Right ventricle myocardium superior (tissue), 1 donor: Measurements from ENCODE around the gene ITGA2B. TPM values are rescaled to one million over a fixed set of nuclear protein-coding genes. Genes with fewer than 3 reads are reported as not detected.
"Not testable (repeated sequence)": the region's sequence is repeated elsewhere in the genome, so short reads cannot be mapped to it uniquely, and the experiment has no call there.

ENCODE experiments used
- ATAC-seq: fragments of 200-7000 bp; cut with Tn5 transposase; one replicate; pipeline ENCODE4 v1.9.1; 2020; ENCODE audit warnings: mild to moderate bottlenecking; ENCODE audit not compliant: poor library complexity
- DNase-seq: peaks from one replicate; pipeline ENCODE4 v3.0.0-alpha.2; 2020
- intact Hi-C: fragments of 100-400 bp; cut with DNase I; formaldehyde crosslinking; loops from one replicate; pipeline ENCODE4 v1.11.2; 2022
- total RNA-seq: library from RNA; stranded (reverse); fragmentation: NEBNext Ultra II Directional; extraction: Animal tissue kit (Norgen Biotek cat#: 25700); gene quantifications from one replicate; pipeline ENCODE4 v1.2.1, GENCODE V29; 2021
- donor health status: DM: no; HTN: yes; CAD: no; lungs with severe emphysema.

The ITGA2B gene
- total RNA-seq, 1 donor from 2014 or later = 0.62 TPM

DNA sequence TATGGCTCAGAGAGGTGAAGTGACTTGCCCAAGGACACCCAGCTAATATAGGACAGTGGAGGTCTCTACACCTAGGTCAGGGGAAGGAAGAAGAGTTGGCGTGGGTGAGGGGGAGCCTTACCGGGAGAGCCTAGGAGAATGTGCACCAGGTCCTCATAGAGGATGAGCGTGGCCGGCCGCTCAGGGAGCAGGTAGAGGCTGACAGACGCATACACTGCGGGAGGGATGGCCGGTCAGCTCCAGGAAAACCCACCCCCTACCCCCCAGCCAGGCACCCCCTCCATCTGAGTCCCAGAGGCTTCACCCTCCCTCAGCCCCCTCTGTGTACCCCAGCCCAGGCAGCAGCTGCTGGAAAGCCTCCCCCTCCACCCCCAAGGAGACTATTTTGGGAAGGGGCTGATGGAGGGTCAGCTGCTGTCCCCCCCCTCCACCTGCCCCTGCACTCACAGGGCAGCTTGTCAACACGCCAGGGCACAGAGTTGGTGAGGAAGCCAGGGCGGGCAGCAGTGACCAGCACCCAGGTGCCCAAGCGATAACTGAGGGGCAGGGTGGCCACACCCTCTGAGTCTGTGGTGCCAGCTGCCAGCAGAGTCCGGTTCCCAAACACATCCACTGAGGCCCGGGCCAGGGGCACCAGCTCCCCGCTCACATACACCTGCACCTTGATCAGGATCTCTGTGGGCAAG, 29.8 kb downstream of the ITGA2B start:
- ATAC-seq (no peak), DNase-seq (no peak)
- intact Hi-C loops = no loop called here

DNA sequence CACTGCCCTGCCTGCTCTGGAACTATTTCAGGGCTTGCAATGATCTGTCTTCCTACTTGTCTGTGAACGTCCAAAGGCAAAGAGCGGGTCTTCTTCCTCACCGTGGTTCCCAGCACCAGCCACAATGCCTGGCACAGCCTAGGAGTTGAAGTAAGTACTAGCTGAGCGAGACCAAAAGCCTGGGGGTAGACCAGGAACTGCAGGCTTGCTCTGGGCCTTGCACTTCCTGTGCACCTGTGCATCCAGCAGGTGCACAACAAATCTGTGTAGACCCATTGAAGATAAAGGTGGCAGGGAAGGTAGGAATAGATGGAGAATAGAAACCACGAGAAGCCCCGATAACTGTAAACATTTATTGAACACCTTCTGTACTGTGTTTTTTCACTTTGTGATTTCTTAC, 30.4 kb downstream of the ITGA2B start:
- no peak for ATAC-seq
- intact Hi-C loops = no loop called here
- no peak for DNase-seq

DNA sequence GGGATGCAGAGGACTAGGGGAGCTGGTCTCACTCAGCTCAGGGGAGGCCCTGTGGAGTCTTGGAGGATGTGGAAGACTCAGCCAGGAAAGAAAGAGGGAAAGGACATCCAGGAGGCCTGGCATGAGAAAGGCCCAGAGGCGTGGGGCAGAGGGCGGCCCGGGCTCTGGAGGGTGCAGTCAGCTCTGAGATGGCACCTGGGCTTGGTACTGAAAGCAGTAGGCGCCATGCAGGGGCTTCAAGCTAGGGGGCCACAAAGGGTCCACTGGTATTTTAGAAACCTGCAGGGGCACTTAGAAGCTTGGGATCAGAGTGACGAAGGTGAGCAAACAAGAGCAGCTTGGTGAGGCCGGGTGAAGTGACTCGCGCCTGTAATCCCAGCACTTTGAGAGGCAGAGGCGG, 31.4 kb downstream of the ITGA2B start:
- no peak for DNase-seq
- intact Hi-C loops = no loop called here
- no peak for ATAC-seq

DNA sequence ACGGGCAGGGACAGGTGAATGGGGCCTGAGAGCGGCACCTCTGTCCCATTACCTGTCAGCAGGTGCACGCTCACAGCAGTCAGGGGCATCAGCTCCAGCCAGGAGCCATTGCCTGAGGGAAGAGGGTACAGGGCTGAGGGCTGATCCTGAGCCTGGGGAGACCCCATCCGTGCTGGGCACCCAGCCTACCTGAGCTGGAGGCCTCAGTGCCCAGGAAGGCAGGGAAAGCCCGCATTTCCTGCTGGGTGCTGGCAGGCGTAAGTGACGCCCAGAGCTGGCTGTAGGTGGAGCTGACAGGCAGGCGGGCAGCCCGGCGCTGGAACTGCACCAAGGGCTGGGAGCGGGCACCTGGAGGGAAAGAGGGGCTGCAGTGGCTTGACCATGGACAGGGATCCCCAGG, 33.2 kb downstream of the ITGA2B start:
- DNase-seq (no peak), ATAC-seq (no peak)
- intact Hi-C loops = no loop called here

DNA sequence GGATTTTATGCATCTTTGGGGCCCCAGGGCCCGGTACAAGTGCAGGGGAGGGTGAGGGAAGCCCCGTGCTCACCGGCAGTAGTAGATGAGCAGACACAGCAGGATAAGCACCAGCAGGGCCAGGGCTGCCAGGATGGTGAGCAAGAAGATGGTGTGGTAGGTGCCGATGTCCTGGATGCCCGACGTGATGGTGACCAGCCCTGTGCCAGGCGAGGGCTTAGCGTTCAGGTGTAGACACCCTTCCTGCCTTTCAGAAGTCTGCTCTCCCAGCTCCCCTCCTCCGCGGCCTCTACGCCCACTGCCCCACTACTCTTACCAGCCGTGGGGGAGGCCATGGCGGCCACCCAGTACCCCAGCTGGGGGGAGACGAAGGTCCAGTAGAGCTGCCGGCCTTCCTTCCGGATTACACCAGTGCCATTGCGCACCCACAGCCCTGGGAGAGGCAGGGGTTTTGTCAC, 33.8 kb downstream of the ITGA2B start:
- no peak for ATAC-seq
- no peak for DNase-seq
- intact Hi-C loops = no loop called here

DNA sequence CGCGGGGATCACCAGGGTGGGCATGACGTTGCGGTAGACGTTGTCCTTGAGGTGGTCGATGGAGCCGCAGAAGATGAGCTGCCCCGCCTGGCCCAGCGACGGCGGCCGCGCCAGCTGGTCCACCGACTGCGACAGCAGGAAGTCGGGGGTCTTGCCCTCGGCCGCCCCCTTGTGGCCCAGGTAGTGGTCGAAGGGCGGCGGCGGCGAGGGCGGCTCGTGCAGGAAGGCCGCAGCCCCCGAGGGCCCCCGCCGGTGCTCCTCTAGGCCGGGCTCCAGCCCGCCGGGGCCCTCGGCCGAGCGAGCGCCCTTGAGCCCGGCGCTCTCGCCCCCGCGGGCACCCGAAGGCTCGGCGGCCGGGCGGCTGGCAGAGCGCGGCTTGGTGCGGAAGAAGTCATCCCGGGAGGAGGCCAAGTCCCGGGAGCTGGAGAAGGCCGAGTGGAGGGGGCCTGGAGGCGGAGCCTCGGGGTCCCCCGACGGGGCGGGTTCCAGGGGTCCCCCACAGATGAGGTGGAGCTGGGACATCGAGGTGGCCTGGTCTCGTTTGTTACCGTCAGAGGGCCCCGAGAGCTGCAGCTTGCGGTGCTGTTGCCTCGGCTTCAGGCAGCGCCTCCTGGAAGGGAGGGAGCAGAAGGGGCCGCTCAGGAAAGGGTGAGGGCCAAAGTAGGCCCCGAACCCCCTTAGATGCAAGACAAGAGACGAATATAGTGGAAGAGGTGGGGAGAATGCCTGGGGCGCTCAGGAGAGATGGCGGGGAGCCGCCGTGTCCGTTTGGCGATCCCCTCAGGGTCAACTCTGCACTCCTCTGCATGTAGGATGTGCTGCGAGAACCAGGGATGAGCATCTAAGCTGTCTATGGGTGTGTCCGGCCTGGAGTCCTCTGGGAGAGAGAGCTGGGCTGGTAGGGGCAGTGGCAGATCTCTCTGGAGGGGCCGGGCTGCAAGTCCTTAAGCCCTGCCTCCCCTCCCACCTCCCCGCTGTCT, 34.6 kb downstream of the ITGA2B start:
- ATAC-seq = peak; percentile 18
- intact Hi-C loops = no loop called here
- peak; percentile 68 for DNase-seq

DNA sequence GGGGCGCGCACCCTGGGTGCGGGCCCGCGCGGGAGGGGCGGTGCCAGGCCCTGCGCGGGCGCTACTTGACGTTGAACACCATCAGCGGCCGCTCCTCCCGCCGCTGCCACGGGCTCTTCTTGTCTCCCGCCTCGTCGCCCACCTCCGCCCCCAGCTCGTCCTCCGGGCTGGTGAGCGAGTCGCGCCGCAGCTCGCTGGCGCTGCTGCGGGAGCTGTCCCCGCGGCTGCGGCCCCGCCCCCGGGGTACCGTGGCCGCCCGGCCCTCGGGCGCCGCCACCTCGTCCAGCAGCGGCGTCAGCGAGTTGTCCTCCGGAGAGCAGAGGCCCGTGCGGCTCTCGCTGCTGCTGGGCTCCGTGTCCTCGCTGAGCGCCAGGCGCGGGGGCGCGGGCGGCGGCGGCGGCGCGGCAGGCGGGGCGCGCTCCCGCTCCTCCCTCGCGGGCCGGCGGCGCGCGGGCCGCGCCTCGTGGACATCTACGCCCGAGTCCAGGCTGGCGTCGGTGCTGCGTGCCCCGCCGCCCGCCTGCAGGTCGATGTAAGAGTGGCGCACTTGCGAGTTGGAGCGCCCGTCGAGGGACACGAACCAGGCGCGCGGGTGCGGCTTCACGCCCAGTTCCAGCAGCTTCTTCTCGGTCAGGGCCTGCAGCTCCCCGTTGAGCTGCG, 35.6 kb downstream of the ITGA2B start:
- intact Hi-C loops = no loop called here
- ATAC-seq (peak; percentile 38), DNase-seq (peak; percentile 63)

DNA sequence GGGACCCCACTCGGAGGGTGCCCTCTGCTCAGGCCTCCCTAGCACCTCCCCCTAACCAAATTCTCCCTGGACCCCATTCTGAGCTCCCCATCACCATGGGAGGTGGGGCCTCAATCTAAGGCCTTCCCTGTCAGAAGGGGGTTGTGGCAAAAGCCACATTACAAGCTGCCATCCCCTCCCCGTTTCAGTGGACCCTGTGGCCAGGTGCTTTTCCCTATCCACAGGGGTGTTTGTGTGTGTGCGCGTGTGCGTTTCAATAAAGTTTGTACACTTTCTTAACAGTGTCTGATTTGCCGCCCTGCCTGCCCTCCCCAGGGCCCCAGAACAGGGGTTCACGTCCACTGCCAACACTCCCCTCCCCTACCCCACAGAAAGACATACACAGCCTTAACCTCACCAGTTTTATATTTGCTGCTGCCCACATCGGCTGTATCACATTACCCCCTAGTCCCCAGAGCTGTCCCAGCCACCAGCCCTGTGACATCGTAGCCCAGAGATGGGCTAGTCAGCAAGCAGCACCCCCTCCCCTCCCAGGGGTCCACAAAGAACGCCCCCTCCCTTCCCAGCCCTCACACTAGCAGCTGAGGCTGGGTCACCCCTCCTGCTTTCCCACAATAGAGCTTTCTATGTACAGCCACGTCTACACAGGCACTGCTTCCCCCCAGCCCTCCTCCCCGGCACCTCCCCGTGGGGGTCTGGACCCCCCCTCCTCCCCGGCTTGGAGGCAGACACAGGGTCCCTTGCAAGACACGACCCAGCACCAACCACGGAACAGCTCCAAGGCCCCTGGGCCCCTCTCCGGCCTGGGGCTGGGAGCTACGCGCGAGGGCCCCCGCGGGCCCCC, 36.4 kb downstream of the ITGA2B start:
- ATAC-seq (no peak), DNase-seq (no peak)
- intact Hi-C loops = no loop called here

DNA sequence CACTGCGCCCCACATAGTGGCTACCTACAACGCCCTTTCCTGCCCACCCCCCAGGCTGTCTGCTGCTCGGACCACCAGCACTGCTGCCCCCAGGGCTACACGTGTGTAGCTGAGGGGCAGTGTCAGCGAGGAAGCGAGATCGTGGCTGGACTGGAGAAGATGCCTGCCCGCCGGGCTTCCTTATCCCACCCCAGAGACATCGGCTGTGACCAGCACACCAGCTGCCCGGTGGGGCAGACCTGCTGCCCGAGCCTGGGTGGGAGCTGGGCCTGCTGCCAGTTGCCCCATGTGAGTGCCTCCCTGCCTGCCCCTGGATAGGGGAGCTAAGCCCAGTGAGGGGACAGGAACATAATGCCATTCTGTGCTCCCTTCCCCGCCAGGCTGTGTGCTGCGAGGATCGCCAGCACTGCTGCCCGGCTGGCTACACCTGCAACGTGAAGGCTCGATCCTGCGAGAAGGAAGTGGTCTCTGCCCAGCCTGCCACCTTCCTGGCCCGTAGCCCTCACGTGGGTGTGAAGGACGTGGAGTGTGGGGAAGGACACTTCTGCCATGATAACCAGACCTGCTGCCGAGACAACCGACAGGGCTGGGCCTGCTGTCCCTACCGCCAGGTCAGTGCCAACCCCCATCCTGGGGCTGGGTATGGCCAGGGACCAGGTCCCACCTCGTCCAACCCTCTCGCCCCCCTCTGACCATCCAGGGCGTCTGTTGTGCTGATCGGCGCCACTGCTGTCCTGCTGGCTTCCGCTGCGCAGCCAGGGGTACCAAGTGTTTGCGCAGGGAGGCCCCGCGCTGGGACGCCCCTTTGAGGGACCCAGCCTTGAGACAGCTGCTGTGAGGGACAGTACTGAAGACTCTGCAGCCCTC, 37.3 kb downstream of the ITGA2B start:
- intact Hi-C loops = no loop called here
- no peak for DNase-seq
- ATAC-seq = no peak

DNA sequence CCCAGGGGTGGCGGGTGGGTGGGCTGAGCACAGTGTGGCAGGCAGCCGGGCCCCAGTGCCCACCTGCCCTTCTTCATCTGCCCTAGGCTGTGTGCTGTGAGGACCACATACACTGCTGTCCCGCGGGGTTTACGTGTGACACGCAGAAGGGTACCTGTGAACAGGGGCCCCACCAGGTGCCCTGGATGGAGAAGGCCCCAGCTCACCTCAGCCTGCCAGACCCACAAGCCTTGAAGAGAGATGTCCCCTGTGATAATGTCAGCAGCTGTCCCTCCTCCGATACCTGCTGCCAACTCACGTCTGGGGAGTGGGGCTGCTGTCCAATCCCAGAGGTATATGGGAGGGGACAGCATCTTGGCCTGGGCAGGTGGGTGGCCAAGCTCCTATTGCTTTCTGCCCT, 38.0 kb downstream of the ITGA2B start:
- intact Hi-C loops = no loop called here
- DNase-seq = no peak
- ATAC-seq = no peak

DNA sequence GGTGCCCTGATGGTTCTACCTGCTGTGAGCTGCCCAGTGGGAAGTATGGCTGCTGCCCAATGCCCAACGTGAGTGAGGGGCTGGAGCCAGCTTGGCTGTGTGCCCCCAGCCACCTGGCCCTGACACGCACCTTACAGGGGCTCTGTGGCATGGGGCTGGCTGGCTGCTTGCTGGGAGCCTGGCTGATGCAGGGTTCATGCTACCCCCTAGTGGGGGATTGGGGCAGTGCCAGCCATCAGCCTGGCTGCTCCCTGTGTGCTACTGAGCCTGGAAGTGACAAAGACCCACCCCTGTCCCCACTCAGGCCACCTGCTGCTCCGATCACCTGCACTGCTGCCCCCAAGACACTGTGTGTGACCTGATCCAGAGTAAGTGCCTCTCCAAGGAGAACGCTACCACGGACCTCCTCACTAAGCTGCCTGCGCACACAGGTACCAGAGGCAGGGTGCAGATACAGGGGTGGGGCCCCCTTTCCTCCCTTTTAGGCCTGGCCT, 38.7 kb downstream of the ITGA2B start:
- DNase-seq (peak; percentile 79), ATAC-seq (peak; percentile 65)
- intact Hi-C loops = no loop called here

DNA sequence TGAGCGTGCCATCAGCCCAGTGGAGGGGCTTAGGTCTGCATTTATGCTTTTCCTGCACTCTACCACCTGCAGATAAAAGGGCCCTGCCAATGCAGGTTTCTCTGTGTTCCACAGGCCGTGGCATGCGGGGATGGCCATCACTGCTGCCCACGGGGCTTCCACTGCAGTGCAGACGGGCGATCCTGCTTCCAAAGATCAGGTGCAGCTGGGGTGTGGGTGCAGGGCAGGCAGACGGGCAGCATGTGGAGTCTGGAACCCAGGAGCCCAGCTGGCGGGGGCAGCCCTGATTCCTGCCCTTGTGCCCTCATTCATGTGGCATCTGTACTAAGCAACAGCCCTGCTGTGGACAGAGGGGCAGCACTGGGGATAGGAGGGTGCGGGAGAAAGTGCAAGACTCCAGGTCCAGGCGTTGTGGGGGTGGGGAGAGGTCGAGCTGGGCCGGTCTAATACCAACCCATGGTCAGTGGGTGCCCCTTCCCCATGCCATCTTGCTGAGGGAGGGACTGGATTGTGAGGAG, 39.8 kb downstream of the ITGA2B start:
- no peak for ATAC-seq
- intact Hi-C loops = loop anchor here (10.0 kb wide), 1 partner anchor 205 kb away; the partner anchor contains the start of gene HROB
- DNase-seq = no peak

DNA sequence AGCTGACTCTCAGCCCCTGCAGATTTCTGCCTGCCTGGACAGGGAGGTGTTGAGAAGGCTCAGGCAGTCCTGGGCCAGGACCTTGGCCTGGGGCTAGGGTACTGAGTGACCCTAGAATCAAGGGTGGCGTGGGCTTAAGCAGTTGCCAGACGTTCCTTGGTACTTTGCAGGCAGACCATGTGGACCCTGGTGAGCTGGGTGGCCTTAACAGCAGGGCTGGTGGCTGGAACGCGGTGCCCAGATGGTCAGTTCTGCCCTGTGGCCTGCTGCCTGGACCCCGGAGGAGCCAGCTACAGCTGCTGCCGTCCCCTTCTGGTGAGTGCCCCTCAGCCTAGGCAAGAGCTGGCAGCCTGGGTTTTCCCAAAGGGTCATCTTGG, 40.5 kb downstream of the ITGA2B start:
- intact Hi-C loops = loop anchor here (10.0 kb wide), 1 partner anchor 204 kb away; the partner anchor contains the start of gene HROB
- no peak for ATAC-seq
- no peak for DNase-seq

DNA sequence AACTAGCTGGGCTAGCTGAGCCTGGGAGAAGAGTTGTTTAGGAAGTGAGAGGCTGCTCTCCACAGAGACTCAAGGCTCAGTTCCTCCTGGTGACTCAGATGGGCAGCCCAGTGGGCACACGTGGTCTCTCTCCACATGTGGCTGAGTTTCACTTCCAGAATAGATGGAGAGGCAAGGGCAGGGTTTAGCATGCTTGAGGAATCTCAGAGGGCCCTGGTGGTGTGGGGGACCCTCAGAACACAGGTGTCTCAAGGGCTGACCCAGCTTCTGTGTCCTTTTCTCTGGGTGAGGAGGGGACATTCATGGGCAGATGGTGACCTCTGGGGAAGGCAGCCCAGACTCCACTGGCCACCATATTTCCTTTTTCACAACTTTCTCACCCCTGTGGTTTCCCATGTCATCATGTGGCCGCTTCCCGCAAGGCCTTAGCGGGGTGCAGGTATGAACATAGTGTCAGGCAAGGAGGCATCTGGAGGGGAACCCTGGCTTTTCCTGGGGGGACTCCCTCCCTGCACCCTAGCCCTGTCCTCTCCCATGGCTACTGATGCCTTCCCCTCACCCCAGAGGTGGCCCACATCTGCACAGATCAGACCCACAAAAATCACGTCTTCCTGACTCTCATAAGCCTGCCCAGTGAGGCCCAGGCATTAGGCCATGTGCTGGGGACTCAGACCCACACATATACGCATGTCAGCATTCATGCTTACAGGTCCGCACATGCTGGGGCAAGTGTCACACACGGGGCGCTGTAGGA, 41.0 kb downstream of the ITGA2B start:
- ATAC-seq (no peak), DNase-seq (no peak)
- intact Hi-C loops = loop anchor here (10.0 kb wide), 1 partner anchor 204 kb away; the partner anchor contains the start of gene HROB

DNA sequence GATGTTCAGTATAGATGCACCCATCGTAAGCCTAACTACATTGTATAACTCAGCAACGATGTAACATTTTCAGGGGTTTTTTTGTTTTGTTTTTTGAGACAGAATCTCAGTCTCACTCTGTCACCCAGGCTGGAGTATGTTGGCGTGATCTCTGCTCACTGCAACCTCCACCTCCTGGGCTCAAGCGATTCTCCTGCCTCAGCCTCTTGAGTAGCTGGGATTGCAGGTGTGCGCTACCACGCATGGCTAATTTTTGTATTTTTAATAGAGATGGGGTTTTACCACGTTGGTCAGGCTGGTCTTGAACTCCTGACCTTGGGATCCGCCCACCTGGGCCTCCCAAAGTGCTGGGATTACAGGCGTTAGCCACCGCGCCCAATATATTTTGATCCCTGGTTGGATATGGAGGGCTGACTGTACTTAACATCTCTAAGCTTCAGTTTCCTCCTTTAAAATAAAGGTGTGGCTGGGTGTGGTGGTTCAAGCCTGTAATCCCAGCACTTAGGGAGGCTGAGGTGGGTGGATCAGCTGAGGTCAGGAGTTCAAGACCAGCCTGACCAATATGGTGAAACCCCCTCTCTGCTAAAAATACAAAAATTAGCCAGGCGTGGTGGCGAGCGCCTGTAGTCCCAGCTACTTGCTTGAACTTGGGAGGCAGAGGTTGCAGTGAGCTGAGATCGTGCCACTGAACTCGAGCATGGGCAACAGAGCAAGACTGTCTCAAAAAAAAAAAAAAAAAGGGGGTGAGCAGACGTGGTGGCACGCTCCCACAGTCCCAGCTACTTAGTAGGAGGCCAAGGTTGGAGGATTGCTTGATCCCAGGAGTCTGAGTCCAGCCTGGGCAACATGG, 42.0 kb downstream of the ITGA2B start:
- DNase-seq, ATAC-seq: not testable (repeated sequence)
- intact Hi-C loops = loop anchor here (10.0 kb wide), 1 partner anchor 203 kb away; the partner anchor contains the start of gene HROB
